Sigmoid colon (tissue), 4 donors: ENCODE measurements around the gene SLC9A7.

Experiments used
- EP300 ChIP-seq, 4 donors: sonication (generic); formaldehyde crosslinking; IDR thresholded peaks; one replicate each; pipeline ENCODE4 v1.6.1; 2017; ENCODE audit warnings: antibody characterized with exemption in 4 of 4
- POLR2A ChIP-seq, 2 donors: fragments of 450-650 bp; IDR thresholded peaks; one replicate each; pipeline ENCODE4 v1.6.1; 2016; ENCODE audit warnings: antibody characterized with exemption in 2 of 2, mild to moderate bottlenecking in 2 of 2, moderate library complexity in 2 of 2
- POLR2AphosphoS5 ChIP-seq, 4 donors: sonication (generic); formaldehyde crosslinking; IDR thresholded peaks; one replicate each; pipeline ENCODE4 v1.6.1; 2017; ENCODE audit warnings: antibody characterized with exemption in 4 of 4
- TF ChIP-seq, protein P1 (sequence below), 4 experiments: fragments of 450-650 bp in 3 of 4; fragments of 200-600 bp in 1 of 4; IDR thresholded peaks; one replicate each; pipeline ENCODE4 v1.5.1; 2016 to 2019; ENCODE audit warnings: antibody characterized with exemption in 4 of 4, mild to moderate bottlenecking in 3 of 4, moderate library complexity in 2 of 4

DNA sequence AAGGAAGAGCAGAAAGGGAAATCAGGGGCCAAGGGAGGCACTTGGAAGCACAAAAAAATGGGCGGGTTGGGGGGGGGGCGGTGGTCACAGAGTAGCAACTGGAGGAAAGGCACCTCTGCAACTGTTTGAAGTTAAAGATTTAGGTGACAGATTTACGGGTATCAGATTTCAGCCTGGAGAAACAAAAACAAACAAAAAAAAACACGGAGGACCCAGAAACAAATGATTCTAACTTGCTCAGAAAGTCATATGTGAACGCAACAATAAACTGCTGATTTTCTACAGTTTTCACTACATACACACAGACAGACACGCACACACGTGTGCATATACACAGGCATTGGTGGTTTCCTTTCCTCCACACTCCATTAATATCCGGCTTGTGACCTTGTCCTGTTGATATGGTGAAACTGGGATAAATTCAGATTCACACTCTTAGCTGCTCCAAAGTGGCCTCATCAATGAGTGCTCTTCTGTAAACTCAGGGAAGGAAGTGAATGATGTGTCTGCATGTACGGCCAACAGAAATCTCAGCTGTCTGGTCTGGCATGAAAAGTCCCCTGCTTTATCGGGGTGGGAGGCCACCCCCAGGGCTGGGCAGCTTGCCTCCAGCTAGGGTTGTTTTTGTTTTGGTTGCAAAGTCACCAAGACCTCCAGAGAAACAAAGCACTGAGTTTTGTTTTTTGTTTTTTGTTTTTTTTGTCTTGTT lies 131.1 kb downstream of the SLC9A7 start:
- TF ChIP-seq, protein P1, sequence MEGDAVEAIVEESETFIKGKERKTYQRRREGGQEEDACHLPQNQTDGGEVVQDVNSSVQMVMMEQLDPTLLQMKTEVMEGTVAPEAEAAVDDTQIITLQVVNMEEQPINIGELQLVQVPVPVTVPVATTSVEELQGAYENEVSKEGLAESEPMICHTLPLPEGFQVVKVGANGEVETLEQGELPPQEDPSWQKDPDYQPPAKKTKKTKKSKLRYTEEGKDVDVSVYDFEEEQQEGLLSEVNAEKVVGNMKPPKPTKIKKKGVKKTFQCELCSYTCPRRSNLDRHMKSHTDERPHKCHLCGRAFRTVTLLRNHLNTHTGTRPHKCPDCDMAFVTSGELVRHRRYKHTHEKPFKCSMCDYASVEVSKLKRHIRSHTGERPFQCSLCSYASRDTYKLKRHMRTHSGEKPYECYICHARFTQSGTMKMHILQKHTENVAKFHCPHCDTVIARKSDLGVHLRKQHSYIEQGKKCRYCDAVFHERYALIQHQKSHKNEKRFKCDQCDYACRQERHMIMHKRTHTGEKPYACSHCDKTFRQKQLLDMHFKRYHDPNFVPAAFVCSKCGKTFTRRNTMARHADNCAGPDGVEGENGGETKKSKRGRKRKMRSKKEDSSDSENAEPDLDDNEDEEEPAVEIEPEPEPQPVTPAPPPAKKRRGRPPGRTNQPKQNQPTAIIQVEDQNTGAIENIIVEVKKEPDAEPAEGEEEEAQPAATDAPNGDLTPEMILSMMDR (IDR thresholded peaks at IDR 0.05): no peak
- no peak for TF ChIP-seq POLR2AphosphoS5 (IDR thresholded peaks at IDR 0.05)
- TF ChIP-seq POLR2A (IDR thresholded peaks at IDR 0.05): no peak
- no peak for TF ChIP-seq EP300 (IDR thresholded peaks at IDR 0.05)
